H1 (cell line): ENCODE data around the gene CNKSR2. TPM values are rescaled to one million over a fixed set of nuclear protein-coding genes. Genes with fewer than 3 reads are reported as not detected.

ENCODE experiments used
- CTCF ChIA-PET: fragments of 300-600 bp; sonication (Branson Sonifier 250); formaldehyde crosslinking; loops from one replicate; lab custom pipeline; 2021; ENCODE audit not compliant: partially characterized antibody; lab: Charles Lee
- POLR2A ChIA-PET: fragments of 300-600 bp; sonication (Branson Sonifier 250); formaldehyde crosslinking; loops from one replicate; lab custom pipeline; 2021; ENCODE audit warnings: inconsistent platforms; ENCODE audit not compliant: partially characterized antibody; lab: Charles Lee
- DNase-seq, 2 experiments: peaks; one replicate each; pipeline versions ENCODE4 v3.0.0 to v3.0.0-alpha.2; 2010 to 2022; ENCODE audit warnings: low spot score in 2 of 2, low read depth in 1 of 2, mixed read lengths in 1 of 2
- FAIRE-seq: peaks from 2 replicates; lab custom pipeline; 2011; peaks lifted over from hg19 to GRCh38; lab: Jason Lieb, UNC
- H2AFZ ChIP-seq: 2 replicates; pipeline ENCODE4 v1.8.1; 2012; ENCODE audit warnings: low read length, inconsistent platforms
- H2AK5ac ChIP-seq: 2 replicates; pipeline ENCODE4 v1.6.1; 2013; ENCODE audit warnings: low read depth, low read length
- H2BK120ac ChIP-seq: replicated peaks from 2 replicates; pipeline ENCODE3; 2013; ENCODE audit warnings: low read depth, low read length, inconsistent platforms
- H2BK12ac ChIP-seq: 2 replicates; pipeline ENCODE4 v1.6.1; 2013; ENCODE audit warnings: low read depth, low read length
- H2BK15ac ChIP-seq: 2 replicates; pipeline ENCODE4 v1.6.1; 2013; ENCODE audit warnings: low read length
- H2BK20ac ChIP-seq: 2 replicates; pipeline ENCODE4 v1.6.1; 2013; ENCODE audit warnings: low read length
- H2BK5ac ChIP-seq: 2 replicates; pipeline ENCODE4 v1.6.1; 2013; ENCODE audit warnings: low read depth, low read length
- H3K14ac ChIP-seq: 2 replicates; pipeline ENCODE4 v1.6.1; 2013; ENCODE audit warnings: inconsistent platforms; ENCODE audit not compliant: insufficient read length
- H3K18ac ChIP-seq: 2 replicates; pipeline ENCODE4 v1.6.1; 2013; ENCODE audit warnings: low read length; ENCODE audit errors: extremely low read depth
- H3K23ac ChIP-seq: 2 replicates; pipeline ENCODE4 v1.6.1; 2013; ENCODE audit warnings: inconsistent platforms; ENCODE audit not compliant: insufficient read length
- H3K23me2 ChIP-seq: 2 replicates; pipeline ENCODE4 v1.6.1; 2013; ENCODE audit warnings: low read depth, low read length
- H3K27ac ChIP-seq: 2 replicates; pipeline ENCODE4 v1.6.1; 2011; ENCODE audit warnings: low read depth, low read length, inconsistent platforms
- H3K27me3 ChIP-seq, 4 experiments: replicated peaks in 1 of 4; 1 replicate in 1 of 4; 2 replicates in 3 of 4; pipeline versions ENCODE4 v1.6.1 to v1.8.1; 2011 to 2013; ENCODE audit warnings: low read length in 3 of 4, mild to moderate bottlenecking in 3 of 4, inconsistent platforms in 2 of 4, mixed read lengths in 2 of 4, moderate library complexity in 1 of 4; ENCODE audit not compliant: control insufficient read depth in 3 of 4, insufficient read depth in 3 of 4; ENCODE audit errors: extremely low read depth in 1 of 4
- H3K36me3 ChIP-seq, 4 experiments: 2 replicates each; pipeline versions ENCODE4 v1.6.1 to v1.8.1; 2011 to 2013; ENCODE audit warnings: mild to moderate bottlenecking in 4 of 4, low read length in 3 of 4, moderate library complexity in 2 of 4, control low read depth in 1 of 4, inconsistent platforms in 1 of 4; ENCODE audit not compliant: insufficient read depth in 4 of 4, control insufficient read depth in 2 of 4
- H3K4ac ChIP-seq: replicated peaks from 2 replicates; pipeline ENCODE3; 2013; ENCODE audit warnings: low read length, low read depth, mixed read lengths, inconsistent platforms; ENCODE audit not compliant: insufficient read length
- H3K4me1 ChIP-seq, 4 experiments: replicated peaks in 1 of 4; 1 replicate in 1 of 4; 2 replicates in 3 of 4; pipeline versions ENCODE4 v1.6.1 to v1.8.1; 2011 to 2013; ENCODE audit warnings: low read length in 3 of 4, inconsistent platforms in 2 of 4, mixed read lengths in 1 of 4; ENCODE audit not compliant: insufficient read depth in 4 of 4, control insufficient read depth in 3 of 4
- H3K4me2 ChIP-seq, 2 experiments: 2 replicates each; pipeline versions ENCODE4 v1.6.1 to v1.8.1; 2011 to 2013; ENCODE audit warnings: low read depth in 2 of 2, low read length in 2 of 2, control low read depth in 1 of 2, inconsistent platforms in 1 of 2, mild to moderate bottlenecking in 1 of 2; ENCODE audit not compliant: insufficient read depth in 1 of 2
- H3K4me3 ChIP-seq, 4 experiments: fragments of 200-600, 300-600 bp in 1 of 4; sonication (generic), shearing (Covaris generic), sonication (Bioruptor Twin) in 1 of 4; 2 replicates each; pipeline versions ENCODE4 v1.5.1 to v1.8.1; 2011 to 2016; ENCODE audit warnings: low read length in 4 of 4, low read depth in 3 of 4, control low read depth in 2 of 4, inconsistent platforms in 2 of 4, mild to moderate bottlenecking in 2 of 4, mixed read lengths in 1 of 4, moderate library complexity in 1 of 4; ENCODE audit not compliant: insufficient read depth in 2 of 4; ENCODE audit errors: extremely low read depth in 1 of 4
- H3K56ac ChIP-seq: replicated peaks from 2 replicates; pipeline ENCODE3; 2013; ENCODE audit warnings: low read depth, mild to moderate bottlenecking, mixed read lengths, low read length, inconsistent platforms; ENCODE audit not compliant: insufficient read length
- H3K79me1 ChIP-seq: 2 replicates; pipeline ENCODE4 v1.6.1; 2013; ENCODE audit warnings: low read depth, low read length, control low read depth
- H3K79me2 ChIP-seq, 2 experiments: 2 replicates each; pipeline versions ENCODE4 v1.6.1 to v1.8.1; 2012 to 2013; ENCODE audit warnings: low read length in 2 of 2, mild to moderate bottlenecking in 2 of 2, inconsistent platforms in 1 of 2; ENCODE audit not compliant: insufficient read depth in 2 of 2, control insufficient read depth in 1 of 2
- H3K9ac ChIP-seq, 4 experiments: replicated peaks in 1 of 4; 1 replicate in 1 of 4; 2 replicates in 3 of 4; pipeline versions ENCODE4 v1.6.1 to v1.8.1; 2011 to 2013; ENCODE audit warnings: low read depth in 3 of 4, low read length in 3 of 4, control low read depth in 2 of 4, mild to moderate bottlenecking in 2 of 4, moderate library complexity in 2 of 4, inconsistent platforms in 1 of 4; ENCODE audit errors: extremely low read depth in 1 of 4
- H3K9me3 ChIP-seq, 2 experiments: 2 replicates each; pipeline versions ENCODE4 v1.6.1 to v1.8.1; 2012 to 2013; ENCODE audit warnings: mild to moderate bottlenecking in 2 of 2, moderate library complexity in 2 of 2, control low read depth in 1 of 2, inconsistent platforms in 1 of 2, low read depth in 1 of 2, low read length in 1 of 2, mixed read lengths in 1 of 2; ENCODE audit not compliant: insufficient read depth in 2 of 2
- H4K20me1 ChIP-seq, 2 experiments: replicated peaks in 1 of 2; 2 replicates each; pipeline versions ENCODE3 to v1.8.1; 2011 to 2013; ENCODE audit warnings: inconsistent platforms in 2 of 2, low read length in 2 of 2, mild to moderate bottlenecking in 1 of 2; ENCODE audit not compliant: insufficient read depth in 2 of 2, control insufficient read depth in 1 of 2
- H4K5ac ChIP-seq: 2 replicates; pipeline ENCODE4 v1.6.1; 2013; ENCODE audit warnings: low read length, low read depth, mixed read lengths, inconsistent platforms; ENCODE audit not compliant: insufficient read length
- H4K8ac ChIP-seq: 2 replicates; pipeline ENCODE4 v1.8.0; 2013; ENCODE audit warnings: mild to moderate bottlenecking, moderate library complexity, low read length, inconsistent platforms; ENCODE audit not compliant: insufficient read depth; ENCODE audit errors: extremely low read depth
- H4K91ac ChIP-seq: replicated peaks from 2 replicates; pipeline ENCODE3; 2013; ENCODE audit warnings: low read length, mixed read lengths, inconsistent platforms; ENCODE audit not compliant: insufficient read length
- ASH2L ChIP-seq: fragments of 200-600, 300-600 bp; sonication (generic); IDR thresholded peaks from one replicate; pipeline ENCODE4 v1.7.1; 2017; ENCODE audit warnings: low read length
- CREB1 ChIP-seq: IDR thresholded peaks from 2 replicates; pipeline ENCODE4 v1.6.1; 2012; ENCODE audit warnings: inconsistent platforms
- KDM1A ChIP-seq: fragments of 200-600, 300-600 bp; sonication (generic); IDR thresholded peaks from 2 replicates; pipeline ENCODE4 v1.7.1; 2016; ENCODE audit warnings: mild to moderate bottlenecking, low read length, borderline replicate concordance
- RXRA ChIP-seq: IDR thresholded peaks from 2 replicates; pipeline ENCODE4 v1.6.1; 2011; ENCODE audit warnings: low read depth, mild to moderate bottlenecking, low read length, moderate library complexity; ENCODE audit not compliant: insufficient read depth
- SIN3A ChIP-seq, 2 experiments: IDR thresholded peaks in 1 of 2; conservative IDR thresholded peaks in 1 of 2; 2 replicates each; pipeline ENCODE4 v1.6.1; 2011 to 2012; ENCODE audit warnings: low read length in 2 of 2, improper control_type of control experiment in 1 of 2, low read depth in 1 of 2, mild to moderate bottlenecking in 1 of 2
- YY1 ChIP-seq: IDR thresholded peaks from 2 replicates; pipeline ENCODE4 v1.6.1; 2011; ENCODE audit warnings: low read depth, mild to moderate bottlenecking, low read length
- WGBS, 2 experiments: shearing (Covaris generic) in 1 of 2; methylation state at CpG; one replicate each; pipeline versions ENCODE4 v1.1.6 to v1.1.7; 2013 to 2015; ENCODE audit warnings: low lambda C conversion rate in 2 of 2, mixed read lengths in 2 of 2, inconsistent platforms in 1 of 2, low coverage in 1 of 2, missing lambda C conversion rate in 1 of 2; ENCODE audit not compliant: insufficient replicate concordance in 2 of 2, insufficient coverage in 1 of 2, insufficient read length in 1 of 2; ENCODE audit errors: extremely low coverage in 1 of 2, missing lambda C conversion rate in 1 of 2; 5-methylcytosine and 5-hydroxymethylcytosine counted together
- polyA plus RNA-seq, 7 experiments: library from polyadenylated mRNA; depleted of rRNA in 3 of 7; stranded (reverse) in 5 of 7; unstranded in 2 of 7; fragments of >200 nt in 5 of 7; fragments of 200-250 nt in 2 of 7; gene quantifications; 1 replicate in 5 of 7; 2 replicates in 1 of 7; 4 replicates in 1 of 7; pipeline versions ENCODE4 v1.2.1 to v1.2.3, GENCODE V29; 2011 to 2013; ENCODE audit warnings: missing spikeins in 2 of 7, mixed read lengths in 2 of 7
- total RNA-seq: library from RNA; stranded (reverse); fragmentation: NEBNext Ultra II Directional; extraction: Animal tissue kit (Norgen Biotek cat#: 25700); gene quantifications from 2 replicates; pipeline ENCODE4 v1.2.1, GENCODE V29; 2021
- TF ChIP-seq, protein P1 (sequence below): IDR thresholded peaks from 2 replicates; pipeline ENCODE4 v1.6.1; 2012; ENCODE audit warnings: inconsistent platforms
- TF ChIP-seq, protein P2 (sequence below), 3 experiments: IDR thresholded peaks; 1 replicate in 2 of 3; 2 replicates in 1 of 3; pipeline versions ENCODE4 v1.5.1 to v1.6.1; 2011; ENCODE audit warnings: low read length in 3 of 3, mild to moderate bottlenecking in 3 of 3, inconsistent platforms in 2 of 3, low read depth in 1 of 3, moderate library complexity in 1 of 3; ENCODE audit not compliant: insufficient read depth in 1 of 3; ENCODE audit errors: control extremely low read depth in 1 of 3

Gene CNKSR2
- total and polyA plus RNA-seq, 2 of the 8 experiments (the other 6 are each of a cell fraction or from before 2014, with no cell fraction given), result 5.5 to 16.3 TPM

DNA sequence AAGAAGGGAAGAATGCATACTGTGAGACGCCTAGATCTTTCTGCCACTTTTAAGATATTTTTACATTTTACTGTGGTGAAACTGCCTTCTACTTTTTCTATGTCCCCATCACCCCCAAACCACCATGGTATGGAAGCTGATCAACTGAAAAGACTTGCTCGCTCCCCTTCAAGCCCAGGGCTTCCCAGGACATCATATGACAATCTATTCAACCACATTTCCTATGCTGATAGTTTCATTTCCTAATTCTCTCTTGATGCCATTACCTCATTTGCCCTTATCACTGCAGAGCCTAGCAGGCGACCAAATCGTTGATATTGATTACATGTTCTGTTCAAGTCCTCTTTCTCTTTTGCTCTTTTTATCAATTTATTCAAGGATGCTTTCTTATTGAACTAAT lies 324.1 kb downstream of the CNKSR2 start:
- H2BK5ac ChIP-seq, result no peak overlapping the region
- H3K23ac ChIP-seq, result no peak overlapping the region
- H3K4me2 ChIP-seq, result no peak overlapping the region
- no peak overlapping the region for H2BK15ac ChIP-seq
- no peak overlapping the region for H2BK20ac ChIP-seq
- DNase-seq, result no peak
- no peaks in the 10 kb centered on the region for H3K4me1 ChIP-seq
- WGBS, 2 experiments, result 87% methylated on average over 4 of the region's 4 CpGs; no CpG with 5 or more reads in 1 of the 2 experiments
- POLR2A ChIA-PET, result no interaction called here
- FAIRE-seq, result no peak
- no peak overlapping the region for H2AK5ac ChIP-seq
- H3K9me3 ChIP-seq, result no peaks in the 10 kb centered on the region
- H3K36me3 ChIP-seq, result no peaks in the 10 kb centered on the region
- no peak overlapping the region for H4K8ac ChIP-seq
- no peaks in the 10 kb centered on the region for H3K79me2 ChIP-seq
- no peak overlapping the region for H3K9ac ChIP-seq
- H3K27ac ChIP-seq, result no peak overlapping the region
- no peak overlapping the region for H3K14ac ChIP-seq
- no peak overlapping the region for H3K18ac ChIP-seq
- no peaks in the 10 kb centered on the region for H3K27me3 ChIP-seq
- no peaks in the 10 kb centered on the region for H3K79me1 ChIP-seq
- no peak overlapping the region for H2BK12ac ChIP-seq
- H4K5ac ChIP-seq, result no peak overlapping the region
- CTCF ChIA-PET, result no interaction called here
- no peak overlapping the region for H3K4ac ChIP-seq
- H3K23me2 ChIP-seq, result no peaks in the 10 kb centered on the region
- H3K56ac ChIP-seq, result no peak overlapping the region
- no peaks in the 10 kb centered on the region for H4K20me1 ChIP-seq
- H4K91ac ChIP-seq, result no peak overlapping the region
- no peak overlapping the region for H2AFZ ChIP-seq
- no peak overlapping the region for H3K4me3 ChIP-seq
- no peak overlapping the region for H2BK120ac ChIP-seq
- TF ChIP-seq, protein P1, sequence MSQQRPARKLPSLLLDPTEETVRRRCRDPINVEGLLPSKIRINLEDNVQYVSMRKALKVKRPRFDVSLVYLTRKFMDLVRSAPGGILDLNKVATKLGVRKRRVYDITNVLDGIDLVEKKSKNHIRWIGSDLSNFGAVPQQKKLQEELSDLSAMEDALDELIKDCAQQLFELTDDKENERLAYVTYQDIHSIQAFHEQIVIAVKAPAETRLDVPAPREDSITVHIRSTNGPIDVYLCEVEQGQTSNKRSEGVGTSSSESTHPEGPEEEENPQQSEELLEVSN, result no peak
- TF ChIP-seq CREB1 (no peak), ASH2L (no peak), RXRA (no peak), YY1 (no peak), KDM1A (no peak), SIN3A (conservative IDR thresholded peaks at IDR 0.05 in 1 of 2, IDR thresholded peaks at IDR 0.05 in 1 of 2; ENCODE audit: low read depth in 1 of 2, low read length in 2 of 2) (no peak)
- TF ChIP-seq, protein P2, sequence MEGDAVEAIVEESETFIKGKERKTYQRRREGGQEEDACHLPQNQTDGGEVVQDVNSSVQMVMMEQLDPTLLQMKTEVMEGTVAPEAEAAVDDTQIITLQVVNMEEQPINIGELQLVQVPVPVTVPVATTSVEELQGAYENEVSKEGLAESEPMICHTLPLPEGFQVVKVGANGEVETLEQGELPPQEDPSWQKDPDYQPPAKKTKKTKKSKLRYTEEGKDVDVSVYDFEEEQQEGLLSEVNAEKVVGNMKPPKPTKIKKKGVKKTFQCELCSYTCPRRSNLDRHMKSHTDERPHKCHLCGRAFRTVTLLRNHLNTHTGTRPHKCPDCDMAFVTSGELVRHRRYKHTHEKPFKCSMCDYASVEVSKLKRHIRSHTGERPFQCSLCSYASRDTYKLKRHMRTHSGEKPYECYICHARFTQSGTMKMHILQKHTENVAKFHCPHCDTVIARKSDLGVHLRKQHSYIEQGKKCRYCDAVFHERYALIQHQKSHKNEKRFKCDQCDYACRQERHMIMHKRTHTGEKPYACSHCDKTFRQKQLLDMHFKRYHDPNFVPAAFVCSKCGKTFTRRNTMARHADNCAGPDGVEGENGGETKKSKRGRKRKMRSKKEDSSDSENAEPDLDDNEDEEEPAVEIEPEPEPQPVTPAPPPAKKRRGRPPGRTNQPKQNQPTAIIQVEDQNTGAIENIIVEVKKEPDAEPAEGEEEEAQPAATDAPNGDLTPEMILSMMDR (IDR thresholded peaks at IDR 0.05; ENCODE audit: control extremely low read depth in 1 of 3, insufficient read depth in 1 of 3, low read depth in 1 of 3, low read length in 3 of 3), result no peak
